Measurements from ENCODE around the gene ETV3L.

DNA sequence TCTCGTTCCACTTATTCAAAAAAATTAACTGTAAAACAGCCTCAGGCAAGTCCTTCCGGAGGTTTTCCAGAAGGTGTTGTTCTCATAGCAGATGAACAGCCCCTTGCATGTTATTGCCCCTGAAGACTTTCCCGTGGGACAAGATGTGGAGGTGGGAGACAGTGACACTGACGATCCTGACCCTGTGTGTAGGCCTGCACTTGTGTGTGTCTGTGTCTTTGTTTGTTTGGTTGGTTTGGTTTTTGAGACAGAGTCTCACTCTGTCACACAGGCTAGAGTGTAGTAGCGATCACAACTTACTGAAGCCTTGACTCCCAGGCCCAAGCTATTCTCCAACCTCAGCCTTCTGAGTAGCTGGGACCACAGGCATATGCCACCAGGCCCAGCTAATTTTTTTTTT lies 12.6 kb downstream of the ETV3L start:
- TF ChIP-seq, protein P1, sequence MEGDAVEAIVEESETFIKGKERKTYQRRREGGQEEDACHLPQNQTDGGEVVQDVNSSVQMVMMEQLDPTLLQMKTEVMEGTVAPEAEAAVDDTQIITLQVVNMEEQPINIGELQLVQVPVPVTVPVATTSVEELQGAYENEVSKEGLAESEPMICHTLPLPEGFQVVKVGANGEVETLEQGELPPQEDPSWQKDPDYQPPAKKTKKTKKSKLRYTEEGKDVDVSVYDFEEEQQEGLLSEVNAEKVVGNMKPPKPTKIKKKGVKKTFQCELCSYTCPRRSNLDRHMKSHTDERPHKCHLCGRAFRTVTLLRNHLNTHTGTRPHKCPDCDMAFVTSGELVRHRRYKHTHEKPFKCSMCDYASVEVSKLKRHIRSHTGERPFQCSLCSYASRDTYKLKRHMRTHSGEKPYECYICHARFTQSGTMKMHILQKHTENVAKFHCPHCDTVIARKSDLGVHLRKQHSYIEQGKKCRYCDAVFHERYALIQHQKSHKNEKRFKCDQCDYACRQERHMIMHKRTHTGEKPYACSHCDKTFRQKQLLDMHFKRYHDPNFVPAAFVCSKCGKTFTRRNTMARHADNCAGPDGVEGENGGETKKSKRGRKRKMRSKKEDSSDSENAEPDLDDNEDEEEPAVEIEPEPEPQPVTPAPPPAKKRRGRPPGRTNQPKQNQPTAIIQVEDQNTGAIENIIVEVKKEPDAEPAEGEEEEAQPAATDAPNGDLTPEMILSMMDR (conservative IDR thresholded peaks at IDR 0.05) = no peak
- TF ChIP-seq ZFX (IDR thresholded peaks at IDR 0.05) = no peak

All from C4-2B (cell line).